ENCODE results near the gene MARVELD1. TPM values are rescaled to one million over a fixed set of nuclear protein-coding genes. Genes with fewer than 3 reads are reported as not detected.
A peak's percentile ranks its signal among the peaks of the same experiment; 100 is the strongest.

Gene MARVELD1
- total RNA-seq, 1 donor from 2014 or later, result 143 TPM

GRCh38 chr10:97754726-97755125 lies 41.2 kb downstream of the MARVELD1 start:
- Mint-ChIP-seq H3K27me3 (ENCODE audit: low read depth) (no peaks in the 10 kb centered on the region), H3K27ac (ENCODE audit: unreplicated experiment) (no peak overlapping the region), H3K4me1 (ENCODE audit: low read depth) (peaks cover 6% of the 10 kb centered on the region), H3K36me3 (ENCODE audit: low read depth) (peaks cover 33% of the 10 kb centered on the region), H3K4me3 (ENCODE audit: unreplicated experiment) (no peak overlapping the region), H3K9me3 (ENCODE audit: low read depth) (no peaks in the 10 kb centered on the region)
- TF ChIP-seq CTCF (IDR thresholded peaks at IDR 0.05), result no peak
- peak; percentile 6 for DNase-seq (ENCODE audit: low spot score)

- Mint-ChIP-seq H3K27me3 (ENCODE audit: low read depth) (no peaks in the 10 kb centered on the region), H3K4me3 (ENCODE audit: unreplicated experiment) (no peak overlapping the region), H3K36me3 (ENCODE audit: low read depth) (peaks cover 29% of the 10 kb centered on the region), H3K4me1 (ENCODE audit: low read depth) (peaks cover 6% of the 10 kb centered on the region), H3K9me3 (ENCODE audit: low read depth) (no peaks in the 10 kb centered on the region), H3K27ac (ENCODE audit: unreplicated experiment) (no peak overlapping the region)
- TF ChIP-seq CTCF (IDR thresholded peaks at IDR 0.05), result no peak
- peak; percentile 83 for DNase-seq (ENCODE audit: low spot score)
These were observed 42.2 kb downstream of the MARVELD1 start for GRCh38 chr10:97755718-97756117.

GRCh38 chr10:97757471-97757870 lies 43.9 kb downstream of the MARVELD1 start:
- H3K4me1 Mint-ChIP-seq (ENCODE audit: low read depth), result peaks cover 15% of the 10 kb centered on the region
- no peaks in the 10 kb centered on the region for H3K9me3 Mint-ChIP-seq (ENCODE audit: low read depth)
- TF ChIP-seq CTCF (IDR thresholded peaks at IDR 0.05), result no peak
- H3K27me3 Mint-ChIP-seq (ENCODE audit: low read depth), result no peaks in the 10 kb centered on the region
- H3K36me3 Mint-ChIP-seq (ENCODE audit: low read depth), result peaks cover 27% of the 10 kb centered on the region
- DNase-seq (ENCODE audit: low spot score), result peak; percentile 69
- no peak overlapping the region for H3K27ac Mint-ChIP-seq (ENCODE audit: unreplicated experiment)
- no peak overlapping the region for H3K4me3 Mint-ChIP-seq (ENCODE audit: unreplicated experiment)

GRCh38 chr10:97759158-97759887 lies 45.8 kb downstream of the MARVELD1 start:
- no peaks in the 10 kb centered on the region for H3K9me3 Mint-ChIP-seq (ENCODE audit: low read depth)
- no peak overlapping the region for H3K4me3 Mint-ChIP-seq (ENCODE audit: unreplicated experiment)
- no peak overlapping the region for H3K27ac Mint-ChIP-seq (ENCODE audit: unreplicated experiment)
- no peaks in the 10 kb centered on the region for H3K27me3 Mint-ChIP-seq (ENCODE audit: low read depth)
- peaks cover 31% of the 10 kb centered on the region for H3K4me1 Mint-ChIP-seq (ENCODE audit: low read depth)
- TF ChIP-seq CTCF (IDR thresholded peaks at IDR 0.05), result peak; percentile 94
- DNase-seq (ENCODE audit: low spot score), result peak; percentile 93
- peaks cover 20% of the 10 kb centered on the region for H3K36me3 Mint-ChIP-seq (ENCODE audit: low read depth)

- Mint-ChIP-seq H3K27me3 (ENCODE audit: low read depth) (no peaks in the 10 kb centered on the region), H3K27ac (ENCODE audit: unreplicated experiment) (no peak overlapping the region), H3K9me3 (ENCODE audit: low read depth) (no peaks in the 10 kb centered on the region), H3K4me3 (ENCODE audit: unreplicated experiment) (no peak overlapping the region), H3K36me3 (ENCODE audit: low read depth) (peaks cover 14% of the 10 kb centered on the region), H3K4me1 (ENCODE audit: low read depth) (peaks cover 36% of the 10 kb centered on the region)
- TF ChIP-seq CTCF (IDR thresholded peaks at IDR 0.05), result no peak
- peak; percentile 59 for DNase-seq (ENCODE audit: low spot score)
These were observed 46.4 kb downstream of the MARVELD1 start for GRCh38 chr10:97759946-97760345.

Measured in chondrocyte (in vitro differentiated cells).